ENCODE measurements around the gene IDH2.

IDH2 gene

DNA sequence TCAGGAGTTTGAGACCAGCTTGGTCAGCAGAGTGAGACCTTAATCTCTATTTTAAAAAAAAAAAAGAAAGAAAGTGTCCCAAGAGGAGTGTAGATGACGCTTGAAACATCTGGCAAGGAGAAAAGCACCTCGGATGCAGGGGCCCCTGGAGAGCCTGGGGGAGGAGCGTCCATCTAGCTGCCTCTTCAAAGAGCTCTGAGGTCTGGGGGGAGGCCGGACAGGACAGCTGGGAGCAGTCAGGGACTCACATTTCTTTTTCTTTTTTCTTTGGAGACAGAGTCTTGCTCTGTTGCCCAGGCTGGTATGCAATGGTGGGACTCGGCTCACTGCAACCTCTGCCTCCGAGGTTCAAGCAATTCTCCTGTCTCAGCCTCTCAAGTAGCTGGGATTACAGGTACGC is 3.3 kb upstream of the IDH2 start:
- in situ Hi-C loops (cut with HindIII; ENCODE audit: low pct_ligation_motif_present, low sequenced_read_pairs) = no loop called here
- TF ChIP-seq CTCF (IDR thresholded peaks at IDR 0.05; ENCODE audit: low read depth, low read length, missing control alignments) = no peak
- no peak for DNase-seq
- H3K27ac ChIP-seq = no peak overlapping the region
- no peak overlapping the region for H3K4me3 ChIP-seq (ENCODE audit: low read depth, low read length)
- no peaks in the 10 kb centered on the region for H3K27me3 ChIP-seq (replicated peaks)
- no peaks in the 10 kb centered on the region for H3K36me3 ChIP-seq (replicated peaks)

DNA sequence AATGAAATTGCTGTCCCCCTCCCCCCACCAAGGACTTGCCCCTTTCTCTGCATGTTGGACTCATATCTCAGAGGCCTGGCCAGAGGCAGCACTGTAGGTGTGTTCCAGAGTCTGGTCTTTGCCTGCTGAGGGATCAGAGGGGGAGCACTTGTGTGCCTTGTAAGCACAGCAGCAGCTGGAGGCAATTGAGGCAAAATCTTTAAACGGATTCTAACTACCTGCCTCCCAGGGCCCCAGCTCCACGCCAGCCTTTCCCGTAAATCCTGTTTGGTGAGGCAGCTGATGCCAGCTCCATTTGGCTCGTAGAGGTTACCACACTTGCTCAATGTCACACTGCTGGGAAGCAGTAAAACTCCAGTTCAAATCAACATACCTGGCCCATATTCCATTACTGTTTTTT is 2.3 kb upstream of the IDH2 start:
- Histone ChIP-seq H3K4me3 (ENCODE audit: low read depth, low read length) (no peak overlapping the region), H3K36me3 (replicated peaks) (no peaks in the 10 kb centered on the region), H3K27me3 (replicated peaks) (no peaks in the 10 kb centered on the region), H3K27ac (no peak overlapping the region)
- in situ Hi-C loops (cut with HindIII; ENCODE audit: low pct_ligation_motif_present, low sequenced_read_pairs) = no loop called here
- no peak for TF ChIP-seq CTCF (IDR thresholded peaks at IDR 0.05; ENCODE audit: low read depth, low read length, missing control alignments)
- no peak for DNase-seq

- no peak for TF ChIP-seq CTCF (IDR thresholded peaks at IDR 0.05; ENCODE audit: low read depth, low read length, missing control alignments)
Observed at GRCh38 chr15:90103701-90104329, 1.5 kb upstream of the IDH2 start.

GRCh38 chr15:90101130-90101968 is 919 bp downstream of the IDH2 start:
- peak overlapping the region; percentile 70 for H3K27ac ChIP-seq
- DNase-seq = no peak
- in situ Hi-C loops (cut with HindIII; ENCODE audit: low pct_ligation_motif_present, low sequenced_read_pairs) = no loop called here
- no peaks in the 10 kb centered on the region for H3K36me3 ChIP-seq (replicated peaks)
- peak overlapping the region; percentile 75 for H3K4me3 ChIP-seq (ENCODE audit: low read depth, low read length)
- no peaks in the 10 kb centered on the region for H3K27me3 ChIP-seq (replicated peaks)
- no peak for TF ChIP-seq CTCF (IDR thresholded peaks at IDR 0.05; ENCODE audit: low read depth, low read length, missing control alignments)

More at GRCh38 chr15:90103701-90104329, 1.5 kb upstream of the IDH2 start:
- Histone ChIP-seq H3K4me3 (ENCODE audit: low read depth, low read length) (no peak overlapping the region), H3K36me3 (replicated peaks) (no peaks in the 10 kb centered on the region), H3K27me3 (replicated peaks) (no peaks in the 10 kb centered on the region), H3K27ac (no peak overlapping the region)
- in situ Hi-C loops (cut with HindIII; ENCODE audit: low pct_ligation_motif_present, low sequenced_read_pairs) = no loop called here
- DNase-seq = no peak

DNA sequence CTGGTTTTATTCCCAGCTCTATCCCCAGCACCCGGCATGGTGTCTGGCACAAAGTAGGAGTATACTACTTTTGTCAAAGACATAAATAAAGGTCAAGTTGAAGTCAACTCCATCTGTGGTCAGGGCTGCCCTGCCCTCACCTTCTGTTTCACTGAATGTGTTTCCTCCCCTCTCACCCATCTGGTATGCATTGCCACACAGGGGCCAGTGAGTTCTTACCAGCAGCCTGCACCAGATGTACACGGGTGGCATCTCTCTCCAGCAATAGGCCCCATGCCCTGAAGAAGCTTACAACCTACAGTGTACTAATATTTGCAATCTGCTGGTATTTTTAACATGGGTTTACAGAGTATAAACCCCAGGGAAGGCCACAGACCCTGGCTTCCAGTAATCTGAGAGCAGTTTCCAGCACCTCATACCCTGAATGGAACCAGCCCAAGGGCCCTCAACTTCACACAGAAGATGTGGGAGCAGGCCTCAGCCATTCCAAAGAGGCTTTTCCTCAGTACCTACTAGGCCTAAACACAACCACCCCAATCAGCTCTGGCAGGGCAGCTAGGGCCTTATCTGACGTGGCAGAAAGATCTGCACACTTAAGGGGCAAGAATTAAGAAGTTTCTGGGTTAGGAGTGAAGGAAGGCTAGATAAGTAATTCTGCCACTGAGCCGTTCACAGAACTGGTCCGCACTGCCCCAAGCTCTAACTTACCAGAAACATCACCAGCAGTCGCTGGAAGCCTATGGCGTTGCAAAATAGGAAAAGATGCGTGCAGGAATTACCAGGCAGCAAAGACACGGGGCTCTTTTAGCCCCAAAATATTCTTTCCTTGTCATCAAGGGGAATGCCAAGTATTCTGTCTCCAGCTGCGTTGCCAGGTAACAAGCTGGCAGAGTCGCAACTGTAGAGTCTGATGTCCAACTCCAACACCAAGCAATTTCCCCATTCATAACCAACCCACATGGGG is 2.1 kb downstream of the IDH2 start:
- Histone ChIP-seq H3K27ac (no peak overlapping the region), H3K4me3 (ENCODE audit: low read depth, low read length) (no peak overlapping the region), H3K27me3 (replicated peaks) (no peaks in the 10 kb centered on the region), H3K36me3 (replicated peaks) (no peaks in the 10 kb centered on the region)
- in situ Hi-C loops (cut with HindIII; ENCODE audit: low pct_ligation_motif_present, low sequenced_read_pairs) = no loop called here
- no peak for DNase-seq
- no peak for TF ChIP-seq CTCF (IDR thresholded peaks at IDR 0.05; ENCODE audit: low read depth, low read length, missing control alignments)

Data from brain microvascular endothelial cell (primary cell).